HCEC 1CT (cell line): ENCODE measurements around the gene LARP6.
"Not testable (repeated sequence)": the region's sequence is repeated elsewhere in the genome, so short reads cannot be mapped to it uniquely, and the experiment has no call there.

Experiments used
- DNase-seq: peaks from one replicate; pipeline ENCODE4 v3.0.0-alpha.2; 2017

Gene LARP6

GRCh38 chr15:70853973-70854665, at the start of gene LARP6:
Gene LARP6 (minus strand): TSS chr15:70854157. CDS start chr15:70854088, 69 bp downstream.
- DNase-seq, result peak; percentile 37

- peak; percentile 84 for DNase-seq
These were observed 48.1 kb upstream of the LARP6 start for GRCh38 chr15:70902107-70902506.

GRCh38 chr15:70892912-70893560, 39.1 kb upstream of the LARP6 start:
- DNase-seq, result peak; percentile 73

- peak; percentile 98 for DNase-seq
These were observed 38.3 kb upstream of the LARP6 start, which contains the start of the genes LRRC49 and THAP10 for GRCh38 chr15:70892002-70892911. Gene LRRC49 (plus strand): TSS chr15:70892826. CDS start chr15:70892895, 69 bp downstream. Gene THAP10 (minus strand): TSS chr15:70892433. CDS start chr15:70892272, 161 bp downstream.

GRCh38 chr15:70882361-70882760, 28.4 kb upstream of the LARP6 start:
- no peak for DNase-seq

- peak; percentile 59 for DNase-seq
These were observed 26.8 kb upstream of the LARP6 start for GRCh38 chr15:70880781-70881180.

- DNase-seq, result peak; percentile 92
These were observed 25.4 kb upstream of the LARP6 start for GRCh38 chr15:70879401-70879800.

- no peak for DNase-seq
These were observed 22.7 kb upstream of the LARP6 start for GRCh38 chr15:70876683-70877082.

GRCh38 chr15:70876011-70876410, 22.1 kb upstream of the LARP6 start:
- DNase-seq, result no peak

- DNase-seq, result peak; percentile 65
These were observed 21.2 kb upstream of the LARP6 start for GRCh38 chr15:70875001-70875782.

- no peak for DNase-seq
These were observed 19.5 kb upstream of the LARP6 start for GRCh38 chr15:70873232-70874054.

GRCh38 chr15:70871490-70871889, 17.5 kb upstream of the LARP6 start:
- DNase-seq, result not testable (repeated sequence)

GRCh38 chr15:70870051-70870450, 16.1 kb upstream of the LARP6 start:
- DNase-seq, result peak; percentile 83

- no peak for DNase-seq
These were observed 15.4 kb upstream of the LARP6 start for GRCh38 chr15:70869346-70869745.

- DNase-seq, result peak; percentile 65
These were observed 14.0 kb upstream of the LARP6 start for GRCh38 chr15:70867911-70868467.

- DNase-seq, result no peak
These were observed 13.2 kb upstream of the LARP6 start for GRCh38 chr15:70866982-70867641.

GRCh38 chr15:70863450-70864218, 9.7 kb upstream of the LARP6 start:
- peak; percentile 83 for DNase-seq

GRCh38 chr15:70859998-70860397, 6.0 kb upstream of the LARP6 start:
- DNase-seq, result no peak

- no peak for DNase-seq
These were observed 5.5 kb upstream of the LARP6 start for GRCh38 chr15:70859322-70859908.
